ENCODE data around the gene POLR2J.

POLR2J gene

DNA sequence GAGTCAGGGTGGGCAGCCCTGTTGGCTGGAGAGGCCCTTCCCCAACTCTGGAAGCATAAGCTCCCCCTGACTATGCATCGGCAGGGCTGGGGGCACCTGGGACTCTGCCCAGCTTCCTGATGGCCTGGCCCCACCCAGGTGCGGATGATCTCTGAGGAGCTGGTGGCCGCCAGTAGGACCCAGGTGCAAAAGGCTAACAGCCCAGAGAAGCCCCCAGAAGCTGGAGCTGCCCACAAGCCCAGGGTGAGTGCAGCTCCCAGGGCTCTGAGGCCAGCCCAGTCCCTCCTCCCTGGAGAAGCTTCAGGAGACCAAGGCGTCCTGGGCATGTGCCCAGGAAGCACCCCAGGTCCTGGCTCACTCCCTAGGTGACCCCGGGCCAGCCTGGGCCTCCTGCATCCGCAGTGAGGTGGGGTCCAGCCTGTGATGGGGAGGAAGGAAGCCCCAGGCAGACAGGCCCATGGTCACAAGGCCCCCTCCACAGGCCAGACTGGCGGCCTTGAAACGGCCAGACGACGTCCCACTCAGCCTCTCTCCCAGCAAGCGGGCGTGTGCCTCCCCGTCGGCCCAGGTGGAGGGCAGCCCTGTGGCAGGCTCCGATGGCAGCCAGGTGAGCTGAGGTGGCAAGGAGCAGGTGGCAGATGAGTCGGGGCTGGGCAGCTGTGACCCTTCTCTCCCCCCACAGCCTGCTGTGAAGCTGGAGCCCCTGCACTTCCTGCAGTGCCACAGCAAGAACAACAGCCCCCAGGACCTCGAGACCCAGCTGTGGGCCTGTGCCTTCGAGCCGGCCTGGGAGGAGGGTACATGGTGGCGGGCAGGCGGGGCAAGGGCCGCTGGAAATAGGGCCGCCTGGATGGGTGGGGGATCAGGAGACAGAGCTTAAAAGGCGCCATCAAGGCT lies 10.9 kb downstream of the POLR2J start (continued):
- TF ChIP-seq ZNF488 (tag by site-specific recombination; IDR thresholded peaks at IDR 0.05) (no peak), ZFP3 (tag by site-specific recombination; IDR thresholded peaks at IDR 0.05; ENCODE audit: low read depth) (no peak), PATZ1 (tag by site-specific recombination; IDR thresholded peaks at IDR 0.05) (no peak), WT1 (tag by site-specific recombination; IDR thresholded peaks at IDR 0.05) (no peak), ZNF24 (tag by site-specific recombination; IDR thresholded peaks at IDR 0.05) (no peak)
- TF ChIP-seq, protein P1, sequence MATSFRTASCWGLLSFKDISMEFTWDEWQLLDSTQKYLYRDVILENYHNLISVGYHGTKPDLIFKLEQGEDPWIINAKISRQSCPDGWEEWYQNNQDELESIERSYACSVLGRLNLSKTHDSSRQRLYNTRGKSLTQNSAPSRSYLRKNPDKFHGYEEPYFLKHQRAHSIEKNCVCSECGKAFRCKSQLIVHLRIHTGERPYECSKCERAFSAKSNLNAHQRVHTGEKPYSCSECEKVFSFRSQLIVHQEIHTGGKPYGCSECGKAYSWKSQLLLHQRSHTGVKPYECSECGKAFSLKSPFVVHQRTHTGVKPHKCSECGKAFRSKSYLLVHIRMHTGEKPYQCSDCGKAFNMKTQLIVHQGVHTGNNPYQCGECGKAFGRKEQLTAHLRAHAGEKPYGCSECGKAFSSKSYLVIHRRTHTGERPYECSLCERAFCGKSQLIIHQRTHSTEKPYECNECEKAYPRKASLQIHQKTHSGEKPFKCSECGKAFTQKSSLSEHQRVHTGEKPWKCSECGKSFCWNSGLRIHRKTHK (tag by site-specific recombination; IDR thresholded peaks at IDR 0.05), result no peak

GRCh38 chr7:102466097-102466496 lies 12.6 kb downstream of the POLR2J start:
- Histone ChIP-seq H3K4me1 (ENCODE audit: control insufficient read depth, insufficient read depth, low read length) (no peaks in the 10 kb centered on the region; the same call in 1 of the 2 replicates), H3K27ac (ENCODE audit: extremely low read depth, low read depth, low read length) (no peak overlapping the region), H3K36me3 (ENCODE audit: control insufficient read depth in 2 of 2, insufficient read depth in 1 of 2, low read length in 2 of 2) (peaks cover 0 to 34% of the 10 kb centered on the region in 2 experiments; a peak in 2 of 3 replicates), H3K9me3 (ENCODE audit: control insufficient read depth, insufficient read depth, low read depth, low read length) (no peaks in the 10 kb centered on the region), H3K4me3 (ENCODE audit: low read depth, low read length) (no peak overlapping the region)
- CTCF ChIA-PET, result interaction anchor here (0.6 to 1.6 kb wide), 4 partner anchors 27 to 172 kb away, joined by 3 to 8 read pairs (median 5); no protein-coding TSS in a partner anchor
- POLR2A ChIA-PET, result interaction anchor here (1.6 kb wide), 1 partner anchor 10 kb away, joined by 10 read pairs; no protein-coding TSS in a partner anchor
- TF ChIP-seq ZNF600 (tag by site-specific recombination; IDR thresholded peaks at IDR 0.05) (peak; percentile 72), ZNF488 (tag by site-specific recombination; IDR thresholded peaks at IDR 0.05) (no peak), ZNF658 (tag by site-specific recombination; IDR thresholded peaks at IDR 0.05) (no peak), ZBTB7A (tag by site-specific recombination; IDR thresholded peaks at IDR 0.05; ENCODE audit: low read depth) (no peak), ZXDB (tag by site-specific recombination; IDR thresholded peaks at IDR 0.05) (no peak), ZSCAN16 (tag by site-specific recombination; IDR thresholded peaks at IDR 0.05) (no peak), ZFP37 (tag by site-specific recombination; IDR thresholded peaks at IDR 0.05) (no peak)
- TF ChIP-seq, protein P2, sequence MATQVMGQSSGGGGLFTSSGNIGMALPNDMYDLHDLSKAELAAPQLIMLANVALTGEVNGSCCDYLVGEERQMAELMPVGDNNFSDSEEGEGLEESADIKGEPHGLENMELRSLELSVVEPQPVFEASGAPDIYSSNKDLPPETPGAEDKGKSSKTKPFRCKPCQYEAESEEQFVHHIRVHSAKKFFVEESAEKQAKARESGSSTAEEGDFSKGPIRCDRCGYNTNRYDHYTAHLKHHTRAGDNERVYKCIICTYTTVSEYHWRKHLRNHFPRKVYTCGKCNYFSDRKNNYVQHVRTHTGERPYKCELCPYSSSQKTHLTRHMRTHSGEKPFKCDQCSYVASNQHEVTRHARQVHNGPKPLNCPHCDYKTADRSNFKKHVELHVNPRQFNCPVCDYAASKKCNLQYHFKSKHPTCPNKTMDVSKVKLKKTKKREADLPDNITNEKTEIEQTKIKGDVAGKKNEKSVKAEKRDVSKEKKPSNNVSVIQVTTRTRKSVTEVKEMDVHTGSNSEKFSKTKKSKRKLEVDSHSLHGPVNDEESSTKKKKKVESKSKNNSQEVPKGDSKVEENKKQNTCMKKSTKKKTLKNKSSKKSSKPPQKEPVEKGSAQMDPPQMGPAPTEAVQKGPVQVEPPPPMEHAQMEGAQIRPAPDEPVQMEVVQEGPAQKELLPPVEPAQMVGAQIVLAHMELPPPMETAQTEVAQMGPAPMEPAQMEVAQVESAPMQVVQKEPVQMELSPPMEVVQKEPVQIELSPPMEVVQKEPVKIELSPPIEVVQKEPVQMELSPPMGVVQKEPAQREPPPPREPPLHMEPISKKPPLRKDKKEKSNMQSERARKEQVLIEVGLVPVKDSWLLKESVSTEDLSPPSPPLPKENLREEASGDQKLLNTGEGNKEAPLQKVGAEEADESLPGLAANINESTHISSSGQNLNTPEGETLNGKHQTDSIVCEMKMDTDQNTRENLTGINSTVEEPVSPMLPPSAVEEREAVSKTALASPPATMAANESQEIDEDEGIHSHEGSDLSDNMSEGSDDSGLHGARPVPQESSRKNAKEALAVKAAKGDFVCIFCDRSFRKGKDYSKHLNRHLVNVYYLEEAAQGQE (tag by site-specific recombination; IDR thresholded peaks at IDR 0.05), result peak; percentile 55; the same call in 1 of the 2 replicates

Measured in HEK293 (cell line).